ENCODE results near the gene IL32.

Gene IL32

DNA sequence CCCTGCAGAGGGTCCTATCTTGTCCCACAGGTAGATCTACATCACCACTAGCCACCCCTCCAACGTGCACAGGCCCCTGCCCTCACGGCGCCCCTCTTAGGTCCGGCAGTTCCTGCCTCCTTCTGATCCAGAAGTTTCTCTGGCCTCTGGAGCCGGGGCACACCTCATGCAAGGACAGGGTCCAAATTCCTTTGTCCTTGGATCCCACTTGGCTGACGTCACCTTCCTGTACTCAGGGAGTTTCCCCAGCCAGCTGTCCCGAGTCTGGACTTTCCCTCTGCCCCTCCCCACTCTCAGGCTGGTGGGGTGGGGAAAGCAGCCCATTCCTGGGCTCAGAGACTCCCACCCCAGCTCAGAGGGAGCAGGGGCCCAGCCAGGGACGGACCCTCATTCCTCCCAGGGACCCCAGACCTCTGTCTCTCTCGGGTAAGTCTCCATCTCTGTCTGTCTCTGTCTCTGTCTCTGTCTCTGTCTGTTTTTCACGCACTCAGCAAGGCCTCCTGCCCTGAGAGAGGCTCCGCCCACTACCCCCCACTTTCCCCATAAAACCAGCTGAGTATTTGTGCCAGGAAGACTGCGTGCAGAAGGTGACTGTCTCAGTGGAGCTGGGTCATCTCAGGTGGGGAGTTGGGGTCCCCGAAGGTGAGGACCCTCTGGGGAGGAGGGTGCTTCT lies at the start of gene IL32:
Gene IL32, plus strand, starts transcription at position 572 of the 673 bp plus-strand sequence. CDS start 172 bp downstream, outside the sequence.
- no peak for TF ChIP-seq NFIC (IDR thresholded peaks at IDR 0.05)

DNA sequence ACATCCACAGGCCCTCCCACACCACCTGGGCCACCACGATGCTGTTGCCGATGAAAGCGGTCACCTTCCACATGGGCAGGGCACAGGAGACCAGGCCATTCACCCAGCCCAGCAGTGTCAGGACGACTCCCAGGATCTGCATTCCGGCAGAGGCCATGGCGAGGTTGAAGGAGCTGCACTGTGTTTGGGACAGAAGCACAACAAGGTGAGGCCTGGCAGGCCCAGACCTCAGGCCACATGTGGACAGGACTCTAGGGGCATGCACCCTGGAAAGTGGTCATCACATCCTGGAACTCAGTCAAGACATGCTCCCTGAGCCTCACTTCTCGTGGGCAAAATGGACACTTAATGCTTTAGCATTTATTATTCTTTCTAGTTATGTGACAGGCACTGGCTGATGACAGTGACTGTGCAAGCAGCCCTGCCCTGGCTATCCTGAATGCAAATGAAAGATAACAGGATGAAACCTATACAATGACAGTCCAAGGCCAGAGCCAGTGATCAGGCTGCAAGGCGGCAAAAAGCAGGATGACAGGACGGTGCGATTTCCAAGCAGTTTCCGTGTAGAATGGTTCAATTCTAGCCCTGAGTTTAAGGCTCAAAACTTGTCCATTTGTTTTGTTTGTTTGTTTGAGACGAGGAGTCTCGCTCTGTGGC lies 49.4 kb upstream of the IL32 start:
- TF ChIP-seq CEBPB (IDR thresholded peaks at IDR 0.05) (no peak), YY1 (IDR thresholded peaks at IDR 0.05; ENCODE audit: low read depth) (no peak), TAF1 (IDR thresholded peaks at IDR 0.05; ENCODE audit: low read depth) (no peak), TCF12 (IDR thresholded peaks at IDR 0.05; ENCODE audit: low read depth) (no peak), ZBTB7A (IDR thresholded peaks at IDR 0.05; ENCODE audit: low read depth) (no peak), EGR1 (IDR thresholded peaks at IDR 0.05) (no peak), USF1 (IDR thresholded peaks at IDR 0.05) (no peak)

- TF ChIP-seq TEAD4 (IDR thresholded peaks at IDR 0.05), result no peak
- TF ChIP-seq, protein P1, sequence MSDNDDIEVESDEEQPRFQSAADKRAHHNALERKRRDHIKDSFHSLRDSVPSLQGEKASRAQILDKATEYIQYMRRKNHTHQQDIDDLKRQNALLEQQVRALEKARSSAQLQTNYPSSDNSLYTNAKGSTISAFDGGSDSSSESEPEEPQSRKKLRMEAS (IDR thresholded peaks at IDR 0.05), result no peak
- TF ChIP-seq NFIC (IDR thresholded peaks at IDR 0.05), result no peak
- no peak for TF ChIP-seq TAF1 (IDR thresholded peaks at IDR 0.05; ENCODE audit: low read depth)
- TF ChIP-seq TCF12 (IDR thresholded peaks at IDR 0.05; ENCODE audit: low read depth), result no peak
- no peak for TF ChIP-seq CREB1 (IDR thresholded peaks at IDR 0.05; ENCODE audit: low read depth)
- no peak for TF ChIP-seq YY1 (IDR thresholded peaks at IDR 0.05; ENCODE audit: low read depth)
- no peak for TF ChIP-seq REST (IDR thresholded peaks at IDR 0.05; ENCODE audit: low read depth)
- no peak for TF ChIP-seq EP300 (IDR thresholded peaks at IDR 0.05; ENCODE audit: borderline replicate concordance)
- TF ChIP-seq USF1 (IDR thresholded peaks at IDR 0.05), result no peak
- TF ChIP-seq CEBPB (IDR thresholded peaks at IDR 0.05), result no peak
- TF ChIP-seq RAD21 (IDR thresholded peaks at IDR 0.05; ENCODE audit: low read depth), result no peak
- TF ChIP-seq ZBTB7A (IDR thresholded peaks at IDR 0.05; ENCODE audit: low read depth), result no peak
- TF ChIP-seq EGR1 (IDR thresholded peaks at IDR 0.05), result no peak
- TF ChIP-seq FOXM1 (IDR thresholded peaks at IDR 0.05; ENCODE audit: borderline replicate concordance, low read depth), result no peak
Measured at GRCh38 chr16:3017344-3017743, 48.1 kb upstream of the IL32 start.

- TF ChIP-seq ZBTB7A (IDR thresholded peaks at IDR 0.05; ENCODE audit: low read depth), result 0 out of 2 replicates have a peak, but pooled peaks have one; percentile 34
- TF ChIP-seq RAD21 (IDR thresholded peaks at IDR 0.05; ENCODE audit: low read depth), result 0 out of 2 replicates have a peak, but pooled peaks have one; percentile 3
- TF ChIP-seq TAF1 (IDR thresholded peaks at IDR 0.05; ENCODE audit: low read depth), result no peak
Measured at GRCh38 chr16:3017794-3018506, 47.5 kb upstream of the IL32 start, which contains the start of gene CLDN6. TSS of gene CLDN6 (minus strand) at chr16:3018183. CDS start at chr16:3016021, 2,162 bp downstream.

GRCh38 chr16:3019594-3020246 lies 45.7 kb upstream of the IL32 start:
- no peak for TF ChIP-seq USF1 (IDR thresholded peaks at IDR 0.05)
- peak; percentile 90 for TF ChIP-seq ZBTB7A (IDR thresholded peaks at IDR 0.05; ENCODE audit: low read depth)

GRCh38 chr16:3020247-3020603 lies 45.2 kb upstream of the IL32 start, which contains the start of gene TNFRSF12A:
TSS of gene TNFRSF12A (plus strand) at chr16:3020368. CDS start at chr16:3020398, 30 bp downstream.
- TF ChIP-seq REST (IDR thresholded peaks at IDR 0.05; ENCODE audit: low read depth) (peak; percentile 29; the same call in 1 of the 2 replicates), EP300 (IDR thresholded peaks at IDR 0.05; ENCODE audit: borderline replicate concordance) (no peak), RAD21 (IDR thresholded peaks at IDR 0.05; ENCODE audit: low read depth) (no peak), FOXM1 (IDR thresholded peaks at IDR 0.05; ENCODE audit: borderline replicate concordance, low read depth) (no peak), TCF12 (IDR thresholded peaks at IDR 0.05; ENCODE audit: low read depth) (no peak), USF1 (IDR thresholded peaks at IDR 0.05) (no peak), CREB1 (IDR thresholded peaks at IDR 0.05; ENCODE audit: low read depth) (no peak), TAF1 (IDR thresholded peaks at IDR 0.05; ENCODE audit: low read depth) (peak; percentile 88), EGR1 (IDR thresholded peaks at IDR 0.05) (peak; percentile 81), CEBPB (IDR thresholded peaks at IDR 0.05) (no peak), TEAD4 (IDR thresholded peaks at IDR 0.05) (no peak; the same call in 1 of the 2 replicates), YY1 (IDR thresholded peaks at IDR 0.05; ENCODE audit: low read depth) (no peak; the same call in 1 of the 2 replicates), ZBTB7A (IDR thresholded peaks at IDR 0.05; ENCODE audit: low read depth) (no peak), NFIC (IDR thresholded peaks at IDR 0.05) (no peak)
- TF ChIP-seq, protein P1 (IDR thresholded peaks at IDR 0.05), result no peak; the same call in 1 of the 2 replicates

All from Ishikawa (cell line).